HG03432 (cell line): ENCODE measurements around the gene PPT2.
A peak's percentile ranks its signal among the peaks of the same experiment; 100 is the strongest.
"Not testable (repeated sequence)": the region's sequence is repeated elsewhere in the genome, so short reads cannot be mapped to it uniquely, and the experiment has no call there.

Experiments used
- ATAC-seq: cut with Tn5 transposase; IDR thresholded peaks from one replicate; pipeline ENCODE4 v1.9.1; 2021; ENCODE audit warnings: mild to moderate bottlenecking, moderate library complexity; ENCODE audit not compliant: unreplicated experiment

Gene PPT2

DNA sequence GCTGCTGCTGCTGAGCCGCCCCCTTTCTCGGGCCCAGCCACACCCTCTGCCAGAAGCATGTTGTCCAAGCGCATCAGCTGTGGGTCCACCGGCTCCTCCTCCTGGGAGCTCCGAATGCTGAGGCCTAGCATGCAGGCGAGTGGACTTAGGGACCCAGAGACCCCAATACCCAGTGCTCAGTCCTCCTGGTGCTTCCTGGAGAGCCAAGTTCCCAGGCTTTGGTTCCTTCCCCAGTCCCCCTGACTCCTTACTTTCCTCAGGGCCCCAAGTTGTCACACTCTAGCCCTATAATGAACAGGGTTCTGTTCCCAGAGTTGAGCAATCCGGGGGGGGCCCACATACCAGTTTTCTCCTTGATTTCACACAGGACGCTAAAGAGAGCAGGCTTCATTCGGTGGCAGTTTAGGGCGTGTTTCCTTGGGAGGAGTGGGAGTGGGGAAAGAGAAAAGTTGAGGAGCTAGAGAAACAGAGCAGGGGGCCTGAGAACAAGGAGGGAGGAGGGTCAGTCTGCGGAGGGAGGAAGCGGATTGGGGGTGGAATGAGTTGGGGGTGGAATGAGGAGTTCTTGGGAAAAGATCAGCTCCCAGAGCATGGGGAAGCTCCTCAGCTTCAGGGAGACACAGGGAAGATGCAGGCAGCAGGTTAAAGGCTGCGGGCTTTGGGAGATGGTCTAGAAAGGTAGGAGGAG, 34.6 kb downstream of the PPT2 start:
- no peak for ATAC-seq

DNA sequence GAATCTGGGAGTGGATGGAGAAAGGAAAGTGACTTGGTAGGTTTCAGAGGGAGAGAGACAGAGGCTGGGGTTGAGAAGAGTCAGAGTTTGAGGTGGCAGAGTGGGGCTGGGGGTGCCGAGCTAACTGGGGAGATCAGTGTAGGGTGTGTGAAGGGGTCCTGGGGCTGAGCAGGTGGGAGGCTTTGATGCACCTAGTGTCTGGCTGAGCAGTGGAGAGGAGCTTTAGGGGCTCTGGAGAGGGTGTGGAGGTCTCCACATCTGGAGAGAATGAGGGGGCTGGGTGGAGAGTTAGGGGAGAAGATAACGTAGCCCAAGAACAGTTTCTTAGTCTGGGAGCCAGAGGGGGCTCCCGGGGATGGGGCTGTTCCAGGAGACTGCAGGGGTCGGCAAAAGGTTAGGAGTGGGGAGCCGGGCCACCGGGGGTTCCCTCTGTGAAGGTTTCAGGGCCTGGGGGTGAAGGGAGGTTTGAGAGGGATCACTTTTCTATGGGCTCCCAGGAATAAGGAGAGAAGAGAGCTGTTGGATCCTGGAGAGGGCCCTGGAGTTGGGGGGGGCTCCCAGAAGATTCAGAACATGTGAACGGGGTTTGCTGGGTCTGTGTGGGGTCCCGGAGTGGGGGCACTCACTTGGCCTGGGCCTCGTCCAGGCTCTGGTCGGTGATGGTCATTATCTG, 35.3 kb downstream of the PPT2 start:
- ATAC-seq, result no peak

DNA sequence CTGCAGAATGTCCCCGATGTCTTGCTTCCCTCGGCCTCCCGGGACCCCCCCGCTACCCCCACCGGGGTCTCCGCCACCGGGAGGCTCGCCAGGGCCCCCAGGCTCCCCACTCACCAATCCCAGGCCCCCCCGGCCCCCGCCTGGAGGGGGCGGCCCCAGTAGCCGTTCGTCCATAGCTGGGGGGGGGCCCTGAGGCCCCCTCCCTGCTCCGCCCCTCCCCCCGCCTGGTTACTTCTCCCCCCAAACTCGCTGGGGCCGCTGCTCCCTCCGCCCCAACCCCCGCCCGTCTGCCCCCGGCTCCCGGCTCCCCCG, 35.8 kb downstream of the PPT2 start:
- no peak for ATAC-seq

DNA sequence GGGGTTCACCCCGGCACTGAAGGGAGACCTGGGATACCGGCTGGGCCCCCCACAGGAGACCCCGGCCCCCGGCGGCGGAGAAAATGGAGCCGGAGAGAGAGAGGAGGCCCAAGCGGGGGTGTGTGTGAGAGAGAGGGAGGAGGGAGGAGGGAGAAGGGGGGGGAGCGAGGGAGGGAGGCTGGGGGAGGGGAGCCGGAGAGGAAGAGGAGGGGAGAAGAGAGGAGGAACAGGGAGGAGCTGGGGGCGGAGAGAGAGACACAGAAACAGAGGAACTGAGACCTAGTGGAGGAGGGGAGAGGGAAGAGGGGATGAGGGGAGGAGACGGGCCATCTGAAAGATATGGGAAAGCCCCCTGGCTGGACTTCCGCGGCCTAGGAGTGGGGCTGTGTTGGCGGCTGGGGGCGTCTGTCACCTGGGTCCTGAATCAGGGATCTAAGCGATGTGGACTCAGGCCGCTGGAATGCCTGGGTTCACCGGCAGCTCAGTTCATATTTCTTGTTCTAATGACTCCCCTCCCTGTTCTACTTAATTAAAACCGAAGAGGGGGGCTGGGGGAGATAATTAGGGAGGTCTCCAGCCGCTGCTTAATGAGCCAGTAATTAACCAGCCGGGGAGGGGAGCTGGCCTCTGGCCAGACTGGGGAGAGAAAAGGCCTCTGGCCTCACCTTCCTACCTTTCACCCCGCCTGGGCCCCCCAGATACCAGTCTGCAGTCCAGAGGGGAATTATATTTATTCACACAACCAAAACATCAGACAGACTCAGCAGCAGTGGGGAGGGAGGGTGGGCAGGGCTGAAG, 36.3 kb downstream of the PPT2 start, which contains the start of gene PBX2:
Gene PBX2 (minus strand): TSS at position 149 of the 798 bp plus-strand sequence. CDS start 287 bp downstream, outside the sequence.
- peak; percentile 68 for ATAC-seq

DNA sequence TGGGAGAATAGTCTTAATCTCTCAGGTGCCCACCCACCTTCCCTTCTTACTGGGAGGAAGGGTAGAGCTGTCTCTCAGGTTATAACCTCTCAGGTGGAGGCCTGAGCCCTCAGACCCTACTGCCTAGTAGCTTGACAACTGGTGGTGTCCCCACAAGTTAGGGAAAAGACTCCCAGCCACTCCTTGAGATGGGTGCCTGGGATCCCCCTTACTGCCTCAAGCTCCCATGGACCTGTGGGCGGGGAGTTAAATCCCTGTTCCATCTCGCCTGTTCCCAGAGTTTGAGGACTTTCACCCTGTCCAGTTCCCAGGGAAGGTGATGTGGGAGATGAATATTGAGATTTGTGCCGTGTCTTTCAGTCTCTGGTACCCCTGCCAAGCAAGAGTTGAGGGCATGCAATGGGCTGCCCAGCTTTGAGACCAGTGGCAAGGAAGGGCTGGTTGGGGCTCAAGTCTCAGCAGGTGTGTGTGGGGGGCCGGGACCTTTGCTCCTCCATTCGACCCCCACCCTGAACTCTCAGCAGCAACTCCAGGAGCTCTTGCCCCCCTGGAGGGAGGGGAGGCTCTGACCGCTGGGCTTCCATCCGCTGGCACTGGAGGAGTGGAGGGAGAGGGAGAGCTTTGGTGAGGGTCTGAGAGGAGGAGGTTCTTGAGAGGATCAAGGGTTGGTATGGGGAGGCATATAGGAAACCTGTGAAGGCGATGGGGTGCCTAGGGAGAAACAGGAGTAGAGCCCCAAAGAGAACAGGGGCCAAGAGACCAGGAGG, 37.2 kb downstream of the PPT2 start:
- no peak for ATAC-seq

DNA sequence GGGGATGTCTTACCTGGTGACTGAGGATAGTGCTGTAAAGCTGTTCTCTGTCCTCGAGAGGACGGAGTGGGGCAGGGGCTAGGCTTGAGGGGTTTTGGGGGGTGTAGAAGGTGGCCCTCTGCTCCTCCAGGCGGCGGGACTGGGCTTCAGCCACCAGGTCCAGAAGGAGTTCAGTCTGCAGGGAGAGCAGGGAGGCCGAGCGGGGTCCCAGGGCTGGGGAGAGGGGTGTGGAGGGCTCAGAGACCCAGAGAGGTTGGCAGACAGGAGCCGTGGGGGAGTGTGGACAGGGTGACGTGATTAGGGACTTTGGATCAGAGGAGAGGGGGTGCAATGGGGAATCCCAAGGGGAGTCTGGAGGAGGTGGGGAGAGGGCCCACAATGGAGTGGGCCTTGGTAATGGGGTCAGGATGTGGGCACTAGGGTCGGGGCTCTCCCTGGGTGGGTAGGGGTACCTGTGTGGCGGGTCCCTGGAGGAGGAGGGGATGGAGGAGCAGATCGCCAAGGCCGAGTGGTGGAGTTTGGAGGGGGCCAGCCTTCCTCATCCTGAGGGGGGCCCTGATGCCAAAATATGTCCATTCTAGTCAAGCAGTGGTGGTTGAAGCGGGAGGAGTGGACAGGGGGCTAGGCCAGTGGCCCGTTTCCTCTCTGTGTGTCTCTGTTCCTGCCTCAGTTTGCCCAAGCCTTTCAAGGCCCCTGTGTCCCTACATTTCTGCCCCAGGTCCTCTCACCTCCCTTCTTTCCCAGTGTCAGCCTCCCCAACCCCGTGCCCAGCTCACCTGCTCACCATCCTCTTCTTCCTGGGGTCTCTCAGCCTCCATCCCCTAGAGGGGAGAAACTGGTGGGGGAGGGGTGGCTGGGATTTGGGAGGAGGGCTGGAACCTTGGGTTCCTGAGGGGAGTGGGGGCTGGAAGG, 38.0 kb downstream of the PPT2 start:
- ATAC-seq, result no peak

DNA sequence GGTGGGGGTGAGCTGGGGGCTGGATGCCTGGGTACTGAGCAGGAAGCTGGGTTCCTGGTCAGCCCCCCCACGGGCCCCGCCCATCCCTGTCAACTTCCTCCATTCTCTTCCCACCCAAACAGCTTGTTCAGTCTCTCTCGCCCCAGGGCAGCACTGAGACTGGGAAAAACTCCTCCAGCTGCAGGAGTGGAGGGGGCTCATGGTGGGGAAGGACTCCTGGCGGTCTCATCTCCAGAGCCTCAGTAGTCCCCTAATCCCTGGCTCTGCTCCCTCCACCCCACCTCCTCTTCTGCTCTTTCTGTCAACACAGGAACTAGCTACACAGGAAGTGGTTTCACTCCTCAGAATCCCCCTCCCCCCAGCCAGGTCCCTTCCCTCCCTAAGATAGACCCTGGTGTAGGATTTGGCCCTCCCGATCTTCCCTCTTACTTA, 38.7 kb downstream of the PPT2 start, which contains the start of gene GPSM3:
Gene GPSM3 (minus strand): TSS at position 36 of the 432 bp plus-strand sequence. CDS start 130 bp downstream, outside the sequence.
- no peak for ATAC-seq

DNA sequence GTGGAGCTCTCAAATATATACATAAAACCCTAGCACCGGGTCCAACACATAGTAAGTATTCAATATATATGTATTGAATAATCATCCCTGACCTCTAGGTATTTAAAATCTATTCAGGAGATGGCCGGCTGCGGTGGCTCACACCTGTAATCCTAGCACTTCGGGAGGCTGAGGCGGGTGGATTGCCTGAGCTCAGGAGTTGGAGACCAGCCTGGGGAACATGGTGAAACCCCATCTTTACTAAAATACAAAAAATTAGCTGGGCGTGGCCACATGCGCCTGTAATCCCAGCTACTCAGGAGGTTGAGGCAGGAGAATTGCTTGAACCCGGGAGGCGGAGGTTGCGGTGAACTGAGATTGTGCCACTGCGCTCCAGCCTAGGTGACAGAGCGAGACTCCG, 39.2 kb downstream of the PPT2 start:
- not testable (repeated sequence) for ATAC-seq

DNA sequence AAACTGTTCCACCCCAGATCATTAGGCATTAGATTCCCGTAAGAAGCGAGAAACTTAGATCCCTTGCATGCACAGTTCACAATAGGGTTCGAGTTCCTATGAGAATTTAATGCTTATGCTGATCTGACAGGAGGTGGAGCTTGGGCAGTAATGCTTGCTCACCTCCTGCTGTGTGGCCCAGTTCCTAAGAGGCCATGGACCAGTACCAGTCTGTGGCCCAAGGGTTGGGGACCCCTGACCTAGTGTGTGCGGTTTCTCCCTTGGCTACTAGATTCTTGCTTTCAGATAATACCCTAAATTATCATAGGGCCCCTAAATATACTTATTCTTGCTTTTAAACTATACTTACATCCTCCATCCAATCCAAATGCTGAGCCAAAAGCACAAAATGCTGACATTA, 40.4 kb downstream of the PPT2 start:
- no peak for ATAC-seq

DNA sequence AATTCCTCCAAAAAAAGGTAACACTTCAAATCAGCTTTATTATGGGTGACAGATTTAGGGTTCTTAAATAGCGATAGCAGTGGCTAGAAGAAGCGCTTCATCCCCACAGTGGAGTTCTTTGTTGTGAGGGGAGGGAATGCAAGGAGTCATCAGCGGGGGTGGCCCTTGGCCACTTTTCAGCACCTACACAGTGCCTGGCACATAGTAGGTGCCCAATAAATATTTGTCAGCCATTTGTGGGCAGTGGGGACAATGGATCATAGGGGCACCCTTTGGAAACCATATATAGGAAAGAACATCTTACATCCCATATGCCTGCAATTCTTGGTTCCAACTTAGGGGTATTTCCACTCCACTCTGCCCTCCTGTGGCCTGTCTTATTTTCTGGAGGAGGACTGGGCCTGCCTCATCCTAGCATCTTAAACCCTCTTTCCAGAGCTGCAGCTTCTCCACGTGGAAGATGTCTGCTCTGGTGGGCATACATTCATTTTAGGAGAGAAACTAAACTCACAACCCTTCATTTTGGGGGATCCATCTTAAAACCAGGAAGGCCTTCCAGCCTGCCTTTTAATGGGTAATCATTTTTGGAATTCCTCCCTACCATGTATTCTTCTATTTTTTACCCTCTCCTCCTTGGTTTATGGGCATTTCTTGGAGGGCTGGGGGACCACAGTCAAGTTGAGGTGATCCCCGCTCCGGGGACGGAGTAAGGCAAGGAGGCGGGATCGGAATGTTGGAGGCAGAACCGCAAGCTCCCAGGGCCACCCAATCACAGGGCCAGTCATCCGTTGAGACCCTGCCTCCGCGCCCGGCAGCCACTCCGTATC, 41.1 kb downstream of the PPT2 start:
- ATAC-seq, result no peak

DNA sequence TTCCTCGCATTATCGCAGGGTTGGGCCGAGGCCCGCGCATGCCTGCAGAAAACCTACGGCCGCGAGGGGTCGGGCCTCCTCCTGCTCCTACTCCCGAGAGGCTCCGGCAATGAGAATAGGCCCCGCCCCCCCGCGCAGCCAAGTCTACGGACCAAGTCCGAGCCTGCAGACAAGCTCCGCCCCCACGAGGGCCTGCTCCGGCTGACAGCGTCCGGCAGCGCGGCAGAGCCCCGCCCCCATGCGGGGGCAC, 41.6 kb downstream of the PPT2 start:
- peak; percentile 76 for ATAC-seq

DNA sequence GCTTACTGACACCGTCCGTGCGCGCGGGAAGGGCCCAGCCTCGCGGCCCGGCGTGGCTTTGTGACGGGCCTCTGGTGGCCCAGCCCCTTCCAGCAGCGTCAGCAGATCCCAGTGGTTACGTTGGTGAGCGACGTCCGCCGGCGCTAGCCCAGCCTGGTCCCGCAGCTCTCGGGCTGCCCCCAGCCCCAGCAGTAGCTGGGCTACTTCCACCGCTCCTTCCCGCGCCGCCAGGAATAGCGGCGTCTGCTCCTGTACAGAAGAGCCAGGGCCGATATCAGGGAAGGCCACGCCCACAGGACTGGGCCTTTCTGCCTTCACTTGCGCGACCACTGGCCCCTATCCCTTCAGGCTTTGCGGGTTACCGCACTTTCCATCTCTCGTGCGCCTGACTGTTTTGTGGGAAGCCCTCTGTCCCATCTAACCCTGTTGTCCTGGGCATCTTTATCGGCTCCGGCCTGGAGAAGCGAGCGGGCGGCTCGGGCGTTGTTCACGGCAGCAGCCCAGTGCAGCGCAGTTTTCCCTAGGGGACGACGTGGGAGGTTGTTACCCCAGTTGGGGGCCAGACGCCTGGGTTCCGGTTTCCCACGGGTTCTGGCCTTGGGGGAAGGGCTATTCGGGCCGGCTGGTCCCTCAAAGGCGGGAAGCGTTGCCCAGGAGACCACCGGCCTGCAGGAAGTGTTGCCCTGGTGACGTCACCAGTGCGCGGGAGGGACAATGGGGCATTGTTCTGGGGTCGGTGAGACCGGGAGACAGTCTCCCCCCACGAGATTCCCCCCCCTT, 42.2 kb downstream of the PPT2 start:
- peak; percentile 78 for ATAC-seq

DNA sequence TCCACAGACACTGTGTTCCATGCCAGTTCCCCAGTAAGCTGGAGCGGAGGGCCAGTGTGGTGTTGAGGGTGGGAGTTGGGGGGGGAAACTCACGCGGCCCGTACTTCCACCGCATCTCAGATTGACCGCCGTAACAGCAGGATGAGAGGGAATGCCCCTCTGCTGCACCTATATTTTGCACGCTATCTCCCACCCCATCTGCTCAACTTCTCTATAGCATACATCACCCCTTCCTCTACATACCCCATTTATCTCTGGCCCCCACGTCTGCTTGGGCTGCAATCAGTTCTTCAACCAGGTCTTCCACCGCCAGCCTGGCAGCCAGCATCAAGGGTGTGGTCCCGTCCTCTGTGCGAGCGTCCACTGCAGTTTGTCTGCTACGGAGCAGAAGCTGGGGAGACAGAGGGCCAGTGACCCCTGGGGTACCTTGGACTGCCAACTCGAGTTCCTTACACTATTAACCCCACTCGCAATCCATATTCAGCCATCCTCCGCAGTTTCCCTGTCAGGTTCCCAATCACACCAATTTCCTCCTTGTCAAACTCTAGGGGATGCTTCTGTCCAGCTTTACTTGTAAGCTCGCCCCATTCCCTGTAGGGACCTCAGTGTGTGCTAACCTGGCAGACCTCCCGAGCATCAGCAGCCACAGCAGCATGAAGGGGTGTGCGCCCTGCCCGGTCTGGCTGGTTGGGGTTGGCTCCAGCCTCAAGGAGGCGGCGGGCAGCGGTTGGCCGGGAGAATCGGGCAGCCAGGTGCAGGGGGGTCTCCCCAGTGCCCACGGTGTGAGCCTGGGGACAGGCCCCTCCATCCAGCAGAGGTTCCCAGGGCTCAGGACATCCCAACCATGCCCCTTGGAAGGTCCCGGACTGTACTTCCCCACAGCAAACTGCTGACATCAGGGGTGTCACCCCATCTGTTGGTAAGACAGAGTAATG, 43.0 kb downstream of the PPT2 start:
- no peak for ATAC-seq

DNA sequence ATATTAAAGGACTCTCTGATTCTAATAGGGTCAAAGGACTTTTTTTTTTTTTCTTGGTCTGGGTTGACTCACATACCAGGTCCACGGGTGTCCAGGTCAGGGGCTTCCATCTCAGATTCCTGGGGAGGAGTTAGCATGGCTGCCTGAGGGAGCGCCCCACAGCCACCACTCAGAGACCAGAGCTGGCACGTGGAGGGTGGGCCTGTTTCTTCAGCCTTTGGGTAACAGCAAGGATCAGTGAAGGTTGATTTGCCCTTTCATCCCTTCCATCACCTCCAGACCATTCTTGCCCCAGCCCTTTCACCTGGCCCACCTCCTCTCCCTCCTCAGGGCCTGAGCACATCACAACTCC, 44.4 kb downstream of the PPT2 start:
- ATAC-seq, result no peak

DNA sequence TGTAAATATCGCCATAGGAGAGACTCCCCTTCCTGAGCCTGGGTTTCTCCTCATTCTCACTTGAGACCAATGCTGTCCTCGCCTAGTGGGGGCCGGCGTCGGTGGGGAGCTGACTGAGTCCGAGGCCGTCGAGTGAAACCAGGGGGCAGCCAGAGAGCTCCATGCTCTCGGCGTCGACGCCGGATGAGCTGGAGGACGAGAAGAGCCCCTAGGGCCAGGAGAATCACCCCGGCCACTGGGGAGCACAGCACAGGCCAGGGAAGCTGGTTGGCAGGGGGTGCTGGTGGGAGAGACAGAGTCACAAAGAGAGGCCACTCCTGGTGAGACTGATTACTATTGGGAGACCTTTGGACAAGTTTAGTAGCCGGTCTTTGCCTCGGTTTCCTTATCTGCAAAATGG, 44.9 kb downstream of the PPT2 start:
- no peak for ATAC-seq

DNA sequence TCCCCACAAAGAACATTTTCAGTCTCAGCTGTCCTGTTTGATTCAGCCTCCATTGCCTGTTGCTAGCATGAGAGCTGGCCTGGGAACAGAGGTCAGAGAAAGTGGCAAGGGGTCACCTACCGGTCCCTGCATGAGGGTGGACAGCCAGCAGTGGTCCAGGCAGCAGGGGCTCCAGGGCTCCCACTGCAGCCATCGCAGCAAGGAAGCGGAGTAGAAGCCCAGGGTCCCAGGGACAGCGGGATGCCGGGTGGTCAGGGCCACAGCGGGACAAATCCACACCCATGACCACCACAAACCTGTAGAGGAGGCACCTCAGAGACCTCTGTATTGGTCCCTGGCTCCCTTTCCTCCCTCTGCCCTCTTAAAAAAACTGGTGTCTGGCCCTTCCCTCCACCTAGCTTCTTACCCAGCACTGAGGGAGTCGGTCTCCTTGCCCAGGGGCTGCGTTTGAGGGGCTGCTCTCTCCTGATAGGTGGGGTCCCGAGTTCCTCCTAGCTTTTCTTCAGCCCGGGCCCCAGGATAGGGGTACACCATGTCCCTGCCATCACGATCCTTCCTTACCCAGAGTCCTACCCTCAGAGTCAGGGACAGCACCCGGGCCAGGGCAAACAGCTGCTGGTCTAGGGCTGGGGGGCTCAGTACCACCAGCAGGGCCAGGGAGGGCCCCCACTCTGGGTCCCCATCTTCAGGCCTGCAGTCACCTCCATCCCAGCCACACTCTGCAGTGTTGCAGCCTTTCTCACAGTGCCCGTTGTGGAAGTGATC, 47.0 kb downstream of the PPT2 start:
- ATAC-seq, result no peak

DNA sequence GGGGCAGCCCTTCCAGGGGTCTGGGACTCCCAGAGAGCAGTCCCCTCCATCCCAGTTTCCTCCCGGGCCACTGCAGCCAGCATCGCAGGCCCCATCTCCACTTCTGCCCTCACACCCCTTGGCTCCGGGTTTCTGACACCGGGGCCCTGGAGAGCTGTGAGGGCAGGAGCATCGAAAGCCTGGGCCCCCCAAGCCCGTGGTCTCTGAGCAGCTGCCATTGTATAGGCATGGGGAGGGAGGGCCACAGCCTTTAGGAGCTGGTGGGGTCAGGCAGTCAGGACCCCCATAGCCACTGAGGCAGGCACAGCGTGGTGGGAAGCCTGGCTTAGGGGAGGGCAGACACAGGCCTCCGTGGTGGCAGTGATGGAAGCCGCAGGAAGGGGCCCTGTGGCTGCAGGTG, 48.2 kb downstream of the PPT2 start:
- no peak for ATAC-seq
